K562 (cell line): Measurements from ENCODE around the gene RAMP2. TPM values are rescaled to one million over a fixed set of nuclear protein-coding genes. Genes with fewer than 3 reads are reported as not detected.

Source experiments
- ATF7 ChIP-seq: fragments of 450-650 bp; IDR thresholded peaks from 2 replicates; pipeline ENCODE4 v1.7.1; 2014; ENCODE audit warnings: mild to moderate bottlenecking, moderate library complexity
- CHD4 ChIP-seq: fragments of 200-600 bp; sonication (generic); IDR thresholded peaks from 3 replicates; pipeline ENCODE4 v1.6.1; 2012; ENCODE audit warnings: low read depth, mild to moderate bottlenecking, mixed read lengths, low read length, inconsistent platforms; ENCODE audit not compliant: insufficient read depth, insufficient replicate concordance, poor library complexity, severe bottlenecking
- CXXC5 ChIP-seq: fragments of 250-450 bp; sonication (Bioruptor Pico); IDR thresholded peaks from 2 replicates; pipeline ENCODE4 v1.8.0; 2022; ENCODE audit warnings: inconsistent platforms, mild to moderate bottlenecking, moderate library complexity
- EP400 ChIP-seq: fragments of 450-650 bp; IDR thresholded peaks from 2 replicates; pipeline ENCODE4 v1.6.1; 2017; ENCODE audit warnings: antibody characterized with exemption, mild to moderate bottlenecking, moderate library complexity
- FOXJ2 ChIP-seq: fragments of 200-800 bp; sonication (Bioruptor generic); IDR thresholded peaks from 2 replicates; pipeline ENCODE4 v1.6.1; 2016; ENCODE audit warnings: missing genetic modification characterization, missing compliant biosample characterization
- GABPB1 ChIP-seq: sonication (generic); formaldehyde crosslinking; IDR thresholded peaks from 2 replicates; pipeline ENCODE4 v1.8.0; 2022; ENCODE audit warnings: mild to moderate bottlenecking, missing genetic modification reagents
- ILF3 ChIP-seq: fragments of 450-650 bp; IDR thresholded peaks from 2 replicates; pipeline ENCODE4 v1.6.1; 2018; ENCODE audit warnings: antibody characterized with exemption, mild to moderate bottlenecking, moderate library complexity, borderline replicate concordance
- NFYB ChIP-seq: IDR thresholded peaks from 2 replicates; pipeline ENCODE4 v1.6.1; 2011; ENCODE audit warnings: mild to moderate bottlenecking, moderate library complexity; ENCODE audit not compliant: insufficient read length; ENCODE audit errors: extremely low read depth
- PREB ChIP-seq: sonication (generic); formaldehyde crosslinking; IDR thresholded peaks from 2 replicates; pipeline ENCODE4 v1.8.1; 2023; ENCODE audit warnings: mild to moderate bottlenecking, missing genetic modification reagents
- ZBTB2 ChIP-seq: fragments of 450-650 bp; IDR thresholded peaks from 2 replicates; pipeline ENCODE4 v1.6.1; 2016; ENCODE audit warnings: antibody characterized with exemption
- ZNF395 ChIP-seq: fragments of 200-800 bp; sonication (Bioruptor generic); IDR thresholded peaks from 2 replicates; pipeline ENCODE4 v1.6.1; 2017; ENCODE audit warnings: missing genetic modification characterization, missing compliant biosample characterization
- ZNF57 ChIP-seq: fragments of 450-650 bp; formaldehyde crosslinking; IDR thresholded peaks from 2 replicates; pipeline ENCODE4 v1.4.0; 2020; ENCODE audit warnings: mild to moderate bottlenecking, moderate library complexity
- ZNF717 ChIP-seq: fragments of 250-450 bp; sonication (Bioruptor Pico); IDR thresholded peaks from 2 replicates; pipeline ENCODE4 v1.5.0; 2021
- ZNF778 ChIP-seq: fragments of 450-650 bp; formaldehyde crosslinking; IDR thresholded peaks from 2 replicates; pipeline ENCODE4 v1.4.0; 2020; ENCODE audit warnings: mild to moderate bottlenecking, moderate library complexity
- polyA plus RNA-seq, 8 experiments: library from polyadenylated mRNA; depleted of rRNA in 4 of 8; stranded (reverse) in 5 of 8; unstranded in 3 of 8; fragments of >200 nt; fragmentation: Nextera tagmentation in 2 of 8; fragmentation: Illumina TruSeq in 1 of 8; extraction: Ambion mirVana in 2 of 8; extraction: Trizol in 1 of 8; gene quantifications; 2 replicates each; pipeline versions ENCODE4 v1.2.1 to v1.2.3, GENCODE V29; 2011 to 2014; ENCODE audit warnings: inconsistent platforms in 1 of 8, missing spikeins in 1 of 8
- total RNA-seq, 7 experiments: library from RNA; depleted of rRNA in 6 of 7; stranded (reverse); fragments of >200 nt in 6 of 7; fragmentation: Illumina TruSeq in 2 of 7; extraction: Trizol in 2 of 7; gene quantifications; 2 replicates each; pipeline versions ENCODE4 v1.2.1 to v1.2.3, GENCODE V29; 2011 to 2021; ENCODE audit warnings: low replicate concordance in 1 of 7

The RAMP2 gene
- total and polyA plus RNA-seq, 9 of the 15 experiments (the other 6 are each of a cell fraction or from before 2014, with no cell fraction given) = not detected

- no peak for TF ChIP-seq NFYB
- TF ChIP-seq ZNF395 (CRISPR knock-in tag) = peak; percentile 82; the same call in 1 of the 2 replicates
- TF ChIP-seq ZNF717 (CRISPR knock-in tag) = no peak
- peak; percentile 37; the same call in 1 of the 2 replicates for TF ChIP-seq FOXJ2 (tag)
- peak; percentile 92; the same call in 1 of the 2 replicates for TF ChIP-seq PREB
- TF ChIP-seq CXXC5 (CRISPR knock-in tag) = peak; percentile 98
- TF ChIP-seq CHD4 = no peak
- TF ChIP-seq GABPB1 (CRISPR knock-in tag) = peak; percentile 17; the same call in 1 of the 2 replicates
- TF ChIP-seq ZBTB2 = peak; percentile 77
- no peak for TF ChIP-seq ILF3
- no peak for TF ChIP-seq ZNF57 (CRISPR knock-in tag)
- peak; percentile 29; the same call in 1 of the 2 replicates for TF ChIP-seq EP400
- TF ChIP-seq ZNF778 (CRISPR knock-in tag) = no peak
- peak; percentile 38; the same call in 1 of the 2 replicates for TF ChIP-seq ATF7
Measured at GRCh38 chr17:42744806-42745617, 16.0 kb upstream of the RAMP2 start, which contains the start of gene EZH1 (continued).
